Measurements from ENCODE around the gene CTNNBL1.

CTNNBL1 gene

GRCh38 chr20:37837924-37838323, 144.1 kb downstream of the CTNNBL1 start:
- H3K4me3 ChIP-seq (replicated peaks; ENCODE audit: low read depth, low read length): no peak overlapping the region
- DNase-seq (ENCODE audit: low read depth): no peak
- TF ChIP-seq CTCF (IDR thresholded peaks at IDR 0.05; ENCODE audit: low read length, missing control alignments): no peak

- TF ChIP-seq CTCF (IDR thresholded peaks at IDR 0.05; ENCODE audit: low read length, missing control alignments): no peak
- H3K4me3 ChIP-seq (replicated peaks; ENCODE audit: low read depth, low read length): no peak overlapping the region
- DNase-seq (ENCODE audit: low read depth): no peak
Measured at GRCh38 chr20:37838769-37839431, 145.1 kb downstream of the CTNNBL1 start.

- TF ChIP-seq CTCF (IDR thresholded peaks at IDR 0.05; ENCODE audit: low read length, missing control alignments): no peak
- DNase-seq (ENCODE audit: low read depth): no peak
- no peak overlapping the region for H3K4me3 ChIP-seq (replicated peaks; ENCODE audit: low read depth, low read length)
Measured at GRCh38 chr20:37839432-37839827, 145.6 kb downstream of the CTNNBL1 start.

- no peak for DNase-seq (ENCODE audit: low read depth)
- TF ChIP-seq CTCF (IDR thresholded peaks at IDR 0.05; ENCODE audit: low read length, missing control alignments): no peak
- H3K4me3 ChIP-seq (replicated peaks; ENCODE audit: low read depth, low read length): no peak overlapping the region
Measured at GRCh38 chr20:37839955-37840354, 146.1 kb downstream of the CTNNBL1 start.

GRCh38 chr20:37841389-37841788, 147.6 kb downstream of the CTNNBL1 start:
- H3K4me3 ChIP-seq (replicated peaks; ENCODE audit: low read depth, low read length): no peak overlapping the region
- DNase-seq (ENCODE audit: low read depth): no peak
- TF ChIP-seq CTCF (IDR thresholded peaks at IDR 0.05; ENCODE audit: low read length, missing control alignments): no peak

GRCh38 chr20:37841971-37842370, 148.1 kb downstream of the CTNNBL1 start:
- TF ChIP-seq CTCF (IDR thresholded peaks at IDR 0.05; ENCODE audit: low read length, missing control alignments): no peak
- no peak for DNase-seq (ENCODE audit: low read depth)
- no peak overlapping the region for H3K4me3 ChIP-seq (replicated peaks; ENCODE audit: low read depth, low read length)

- no peak for DNase-seq (ENCODE audit: low read depth)
- TF ChIP-seq CTCF (IDR thresholded peaks at IDR 0.05; ENCODE audit: low read length, missing control alignments): no peak
- no peak overlapping the region for H3K4me3 ChIP-seq (replicated peaks; ENCODE audit: low read depth, low read length)
Measured at GRCh38 chr20:37845241-37845681, 151.4 kb downstream of the CTNNBL1 start.
